Peyer's patch (tissue), 4 donors: ENCODE data around the gene PVALEF. TPM values are rescaled to one million over a fixed set of nuclear protein-coding genes. Genes with fewer than 3 reads are reported as not detected.

Source experiments
- DNase-seq, 3 donors: peaks; one replicate each; pipeline ENCODE4 v3.0.0-alpha.2; 2017 to 2019
- H3K27ac ChIP-seq, 4 donors: fragments of 200-600 bp; sonication (generic); one replicate each; pipeline ENCODE4 v1.5.1; 2016 to 2019
- H3K27me3 ChIP-seq, 2 donors: fragments of 200-600 bp; sonication (generic); one replicate each; pipeline ENCODE4 v1.5.1; 2019
- H3K36me3 ChIP-seq, 3 donors: fragments of 200-600 bp; sonication (generic); one replicate each; pipeline ENCODE4 v1.5.1; 2016 to 2019
- H3K4me1 ChIP-seq, 4 donors: fragments of 200-600 bp; sonication (generic); one replicate each; pipeline ENCODE4 v1.5.1; 2016 to 2019
- H3K4me3 ChIP-seq, 4 donors: fragments of 200-600 bp; sonication (generic); 1 replicate in 3 of 4; 2 replicates in 1 of 4; pipeline ENCODE4 v1.5.1; 2016 to 2019; ENCODE audit warnings: mild to moderate bottlenecking in 1 of 4
- H3K9me3 ChIP-seq, 4 donors: fragments of 200-600 bp; sonication (generic); one replicate each; pipeline ENCODE4 v1.5.1; 2016 to 2019; ENCODE audit warnings: mild to moderate bottlenecking in 1 of 4
- POLR2A ChIP-seq, 2 donors: fragments of 450-650 bp; IDR thresholded peaks; one replicate each; pipeline ENCODE4 v1.5.1; 2017; ENCODE audit warnings: antibody characterized with exemption in 2 of 2, mild to moderate bottlenecking in 2 of 2, moderate library complexity in 2 of 2
- total RNA-seq, 4 donors: library from RNA; depleted of rRNA; stranded (reverse); fragments of >200 nt; gene quantifications; one replicate each; pipeline ENCODE4 v1.1.0, GENCODE V29; 2016
- TF ChIP-seq, protein P1 (sequence below), 6 experiments: fragments of 450-650 bp in 4 of 6; fragments of 200-600 bp in 2 of 6; sonication (generic) in 1 of 6; IDR thresholded peaks; one replicate each; pipeline ENCODE4 v1.5.1; 2017 to 2019; ENCODE audit warnings: antibody characterized with exemption in 6 of 6, mild to moderate bottlenecking in 3 of 6, moderate library complexity in 1 of 6

Gene PVALEF
- total RNA-seq, 4 donors from 2014 or later = not detected

DNA sequence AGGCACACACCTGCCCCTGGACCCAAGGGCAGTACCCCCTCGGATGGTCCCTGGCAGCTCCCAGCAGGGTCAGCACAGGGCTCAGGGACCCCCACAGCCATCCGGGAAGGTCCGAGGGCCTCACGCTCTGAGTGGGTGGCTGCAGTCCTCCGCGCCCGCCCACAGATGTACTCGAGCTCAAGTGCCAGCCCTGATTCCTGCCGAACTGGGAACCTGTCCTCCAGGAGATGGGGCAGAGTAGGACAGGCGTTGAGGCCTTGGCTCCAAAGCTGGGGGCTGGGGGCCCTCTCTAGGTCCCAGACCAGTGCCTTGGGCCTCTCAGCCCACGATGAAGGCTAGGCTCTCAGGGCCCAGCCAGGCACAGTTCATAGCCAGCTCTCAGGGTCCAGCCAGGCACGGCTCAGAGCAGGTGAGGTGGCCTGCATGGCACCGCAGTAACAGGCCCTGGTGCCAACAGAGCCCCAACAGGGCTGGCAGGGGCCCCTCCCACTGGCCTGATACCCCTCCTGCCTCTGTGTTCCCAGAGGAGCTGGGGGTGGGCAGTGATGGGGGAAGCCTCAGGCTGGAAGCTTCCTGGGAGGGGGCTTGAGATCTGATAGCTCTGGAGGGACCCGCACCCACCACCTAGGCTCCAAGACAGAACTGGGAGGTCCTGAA lies 35.5 kb upstream of the PVALEF start:
- H3K4me1 ChIP-seq = peaks cover 0 to 14% (median 2%) of the 10 kb centered on the region in 4 donors
- no peaks in the 10 kb centered on the region for H3K27me3 ChIP-seq
- no peaks in the 10 kb centered on the region for H3K9me3 ChIP-seq
- no peaks in the 10 kb centered on the region for H3K36me3 ChIP-seq
- H3K27ac ChIP-seq = peak overlapping the region in 3 of 4 donors; percentile 77 to 98 (median 94)
- DNase-seq = no peak
- peak overlapping the region in 3 of 4 donors; percentile 26 to 68 (median 55) for H3K4me3 ChIP-seq
- TF ChIP-seq, protein P1, sequence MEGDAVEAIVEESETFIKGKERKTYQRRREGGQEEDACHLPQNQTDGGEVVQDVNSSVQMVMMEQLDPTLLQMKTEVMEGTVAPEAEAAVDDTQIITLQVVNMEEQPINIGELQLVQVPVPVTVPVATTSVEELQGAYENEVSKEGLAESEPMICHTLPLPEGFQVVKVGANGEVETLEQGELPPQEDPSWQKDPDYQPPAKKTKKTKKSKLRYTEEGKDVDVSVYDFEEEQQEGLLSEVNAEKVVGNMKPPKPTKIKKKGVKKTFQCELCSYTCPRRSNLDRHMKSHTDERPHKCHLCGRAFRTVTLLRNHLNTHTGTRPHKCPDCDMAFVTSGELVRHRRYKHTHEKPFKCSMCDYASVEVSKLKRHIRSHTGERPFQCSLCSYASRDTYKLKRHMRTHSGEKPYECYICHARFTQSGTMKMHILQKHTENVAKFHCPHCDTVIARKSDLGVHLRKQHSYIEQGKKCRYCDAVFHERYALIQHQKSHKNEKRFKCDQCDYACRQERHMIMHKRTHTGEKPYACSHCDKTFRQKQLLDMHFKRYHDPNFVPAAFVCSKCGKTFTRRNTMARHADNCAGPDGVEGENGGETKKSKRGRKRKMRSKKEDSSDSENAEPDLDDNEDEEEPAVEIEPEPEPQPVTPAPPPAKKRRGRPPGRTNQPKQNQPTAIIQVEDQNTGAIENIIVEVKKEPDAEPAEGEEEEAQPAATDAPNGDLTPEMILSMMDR (IDR thresholded peaks at IDR 0.05) = no peak

DNA sequence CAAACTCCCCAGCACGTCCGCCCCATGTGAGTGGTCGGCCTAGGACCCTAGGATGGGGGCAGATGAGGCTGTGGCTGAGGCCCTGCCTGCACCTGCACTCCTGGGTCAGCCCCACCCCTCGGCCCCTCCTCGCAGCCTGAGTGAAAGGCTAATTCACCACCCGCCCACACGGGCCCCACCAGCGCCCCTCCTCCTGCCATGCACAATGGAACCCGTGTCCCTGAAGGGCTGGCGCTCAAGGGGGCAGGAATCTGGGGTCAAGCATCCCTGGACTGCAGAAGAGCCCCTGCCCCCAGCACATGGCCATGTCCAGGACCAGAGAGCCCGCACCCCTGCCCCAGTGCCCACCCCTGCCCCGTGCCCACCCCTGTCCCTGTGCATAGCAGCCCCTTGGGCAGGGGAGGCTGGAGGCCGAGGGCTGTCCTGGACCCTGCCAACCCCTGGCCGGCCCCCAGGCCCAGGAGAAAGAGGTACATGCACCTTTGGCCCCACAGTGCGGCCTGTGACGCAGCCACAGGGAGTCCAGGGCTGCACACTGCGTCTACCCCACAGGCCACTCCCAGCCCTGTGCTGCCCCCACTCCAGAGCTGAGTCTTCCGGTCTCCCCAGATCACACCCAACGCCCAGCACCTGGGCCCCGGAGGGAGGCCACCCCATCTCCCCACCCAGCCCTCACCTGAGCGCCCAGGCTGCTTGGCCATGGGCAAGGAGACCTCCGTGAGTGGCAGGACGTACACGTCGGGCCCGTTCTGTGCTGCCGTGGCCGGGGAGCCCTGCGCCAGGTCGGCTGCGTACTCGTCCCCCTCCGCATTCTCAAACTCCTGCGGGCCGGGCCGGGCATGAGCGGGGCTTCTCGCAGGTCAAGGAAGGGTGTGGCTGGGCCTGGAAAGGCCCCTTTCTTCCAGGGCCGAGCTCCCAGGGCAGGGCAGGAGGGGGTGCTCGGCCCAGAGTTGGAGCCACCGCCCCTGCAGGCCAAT lies 34.6 kb upstream of the PVALEF start:
- Histone ChIP-seq H3K27ac (peak overlapping the region in 3 of 4 donors; percentile 77 to 98 (median 94)), H3K36me3 (no peaks in the 10 kb centered on the region), H3K4me1 (peaks cover 0 to 14% (median 2%) of the 10 kb centered on the region in 4 donors), H3K27me3 (no peaks in the 10 kb centered on the region), H3K4me3 (peak overlapping the region in 3 of 4 donors; percentile 26 to 68 (median 55)), H3K9me3 (no peaks in the 10 kb centered on the region)
- DNase-seq = peak in 2 of 3 donors; percentile 82 to 85
- TF ChIP-seq, protein P1 (IDR thresholded peaks at IDR 0.05) = no peak
- TF ChIP-seq POLR2A (IDR thresholded peaks at IDR 0.05) = peak; percentile 90 to 91

DNA sequence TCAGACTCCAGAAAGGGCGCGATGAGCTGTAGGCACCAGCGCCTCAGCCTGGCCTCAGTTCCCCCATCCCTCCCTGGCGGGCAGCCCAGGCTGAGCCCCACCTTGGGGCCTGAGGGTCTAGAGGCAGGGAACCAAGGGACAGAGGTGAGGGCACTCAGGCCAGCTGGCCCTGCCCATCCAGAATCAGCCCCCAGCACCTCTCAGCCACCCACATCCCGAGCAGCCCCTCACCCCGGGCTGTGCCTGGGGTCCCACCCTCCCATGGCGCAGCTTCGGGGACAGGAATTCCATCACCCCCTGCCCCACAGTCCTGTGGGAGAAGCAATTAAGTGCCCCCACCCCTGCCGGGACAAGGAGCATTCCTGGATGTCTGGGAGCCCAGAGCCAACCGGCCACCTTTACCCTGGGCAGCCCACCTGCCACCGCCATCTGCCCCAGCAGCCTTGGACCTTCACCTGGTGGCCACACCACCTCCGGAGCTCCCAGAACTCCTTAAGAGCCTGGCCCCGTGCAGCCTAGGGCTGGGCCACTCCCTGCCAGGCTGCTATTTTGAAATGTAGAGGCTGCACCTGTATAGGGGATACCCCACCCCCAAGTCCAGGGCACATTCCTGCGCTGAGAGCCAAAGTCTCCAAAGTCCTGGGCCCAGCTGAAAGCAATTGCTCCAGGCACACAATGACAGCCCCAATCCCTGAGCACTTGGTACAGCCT lies 33.7 kb upstream of the PVALEF start:
- H3K9me3 ChIP-seq = no peaks in the 10 kb centered on the region
- peak overlapping the region in 3 of 4 donors; percentile 77 to 98 (median 94) for H3K27ac ChIP-seq
- no peaks in the 10 kb centered on the region for H3K36me3 ChIP-seq
- no peaks in the 10 kb centered on the region for H3K27me3 ChIP-seq
- peaks cover 0 to 14% (median 2%) of the 10 kb centered on the region in 4 donors for H3K4me1 ChIP-seq
- DNase-seq = peak in 2 of 3 donors; percentile 88 to 90
- peak overlapping the region in 3 of 4 donors; percentile 26 to 68 (median 55) for H3K4me3 ChIP-seq
- peak; percentile 81 to 93 for TF ChIP-seq POLR2A (IDR thresholded peaks at IDR 0.05)
- TF ChIP-seq, protein P1 (IDR thresholded peaks at IDR 0.05) = no peak

DNA sequence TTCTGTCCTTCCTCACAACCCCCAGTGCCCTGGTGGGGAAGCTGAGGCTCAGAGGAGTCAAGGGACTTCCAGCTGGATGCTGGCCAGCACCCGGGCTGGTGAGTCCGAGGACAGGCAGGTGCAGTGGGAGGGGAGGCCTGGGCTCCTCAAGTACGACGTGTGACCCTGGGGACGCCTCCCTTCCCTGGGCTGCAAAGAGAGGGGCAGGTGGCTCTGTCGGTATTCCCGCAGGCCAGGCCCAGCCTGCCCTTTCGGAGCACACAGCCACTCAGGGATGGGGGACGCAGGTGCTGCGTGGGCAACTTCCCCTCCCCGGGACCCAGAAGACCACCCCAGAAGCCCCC lies 33.1 kb upstream of the PVALEF start:
- Histone ChIP-seq H3K9me3 (no peaks in the 10 kb centered on the region), H3K27ac (peak overlapping the region in 3 of 4 donors; percentile 77 to 98 (median 94)), H3K36me3 (no peaks in the 10 kb centered on the region), H3K27me3 (no peaks in the 10 kb centered on the region), H3K4me1 (peaks cover 0 to 14% (median 2%) of the 10 kb centered on the region in 4 donors), H3K4me3 (peak overlapping the region in 2 of 4 donors; percentile 51 to 68)
- DNase-seq = no peak
- TF ChIP-seq POLR2A (IDR thresholded peaks at IDR 0.05) = no peak
- TF ChIP-seq, protein P1 (IDR thresholded peaks at IDR 0.05) = no peak
